ENCODE measurements around the gene THADA.

Gene THADA

GRCh38 chr2:43507137-43507536, 88.7 kb downstream of the THADA start:
- no peak for DNase-seq

- DNase-seq = peak; percentile 42
These were observed 100.1 kb downstream of the THADA start for GRCh38 chr2:43495727-43496126.

GRCh38 chr2:43493954-43494353, 101.9 kb downstream of the THADA start:
- no peak for DNase-seq

- DNase-seq = peak; percentile 8
These were observed 104.7 kb downstream of the THADA start for GRCh38 chr2:43491065-43491639.

GRCh38 chr2:43490252-43490786, 105.5 kb downstream of the THADA start:
- no peak for DNase-seq

GRCh38 chr2:43488737-43489136, 107.1 kb downstream of the THADA start:
- no peak for DNase-seq

GRCh38 chr2:43486603-43487002, 109.2 kb downstream of the THADA start:
- DNase-seq = no peak

- DNase-seq = peak; percentile 79
These were observed 111.4 kb downstream of the THADA start for GRCh38 chr2:43484323-43484930.

- DNase-seq = no peak
These were observed 112.9 kb downstream of the THADA start for GRCh38 chr2:43482961-43483360.

- no peak for DNase-seq
These were observed 113.8 kb downstream of the THADA start for GRCh38 chr2:43481927-43482542.

GRCh38 chr2:43480874-43481273, 115.0 kb downstream of the THADA start:
- DNase-seq = peak; percentile 54

- DNase-seq = no peak
These were observed 117.3 kb downstream of the THADA start for GRCh38 chr2:43478412-43479086.

- DNase-seq = no peak
These were observed 119.9 kb downstream of the THADA start for GRCh38 chr2:43475922-43476321.

GRCh38 chr2:43475137-43475846, 120.5 kb downstream of the THADA start:
- no peak for DNase-seq

GRCh38 chr2:43474273-43474672, 121.6 kb downstream of the THADA start:
- DNase-seq = no peak

- DNase-seq = no peak
These were observed 122.1 kb downstream of the THADA start for GRCh38 chr2:43473767-43474166.

GRCh38 chr2:43472527-43473194, 123.2 kb downstream of the THADA start:
- DNase-seq = no peak

- DNase-seq = no peak
These were observed 126.1 kb downstream of the THADA start for GRCh38 chr2:43469713-43470112.

- no peak for DNase-seq
These were observed 126.7 kb downstream of the THADA start for GRCh38 chr2:43469094-43469493.

GRCh38 chr2:43467891-43468290, 127.9 kb downstream of the THADA start:
- DNase-seq = peak; percentile 61

GRCh38 chr2:43465234-43465633, 130.6 kb downstream of the THADA start:
- DNase-seq = no peak

- DNase-seq = peak; percentile 29
These were observed 131.2 kb downstream of the THADA start for GRCh38 chr2:43464590-43464989.

All from fibroblast of upper back skin (primary cell).